NCI-H345 (cell line): ENCODE results near the gene HOXB1.
"Not testable (repeated sequence)": the region's sequence is repeated elsewhere in the genome, so short reads cannot be mapped to it uniquely, and the experiment has no call there.

Source experiments
- DNase-seq: peaks from one replicate; lab custom pipeline; 2025; lab: John Stamatoyannopoulos, UW

The HOXB1 gene

GRCh38 chr17:48519427-48519826, 11.4 kb downstream of the HOXB1 start:
- no peak for DNase-seq

- no peak for DNase-seq
Observed at GRCh38 chr17:48517478-48517877, 13.3 kb downstream of the HOXB1 start.

- no peak for DNase-seq
Observed at GRCh38 chr17:48515925-48516900, 14.6 kb downstream of the HOXB1 start.

GRCh38 chr17:48514477-48514876, 16.3 kb downstream of the HOXB1 start:
- DNase-seq = no peak

- DNase-seq = no peak
Observed at GRCh38 chr17:48513666-48514455, 16.9 kb downstream of the HOXB1 start.

GRCh38 chr17:48513097-48513496, 17.7 kb downstream of the HOXB1 start:
- DNase-seq = no peak

- peak; percentile 32 for DNase-seq
Observed at GRCh38 chr17:48510761-48511604, 19.8 kb downstream of the HOXB1 start.

GRCh38 chr17:48510381-48510760, 20.4 kb downstream of the HOXB1 start:
- DNase-seq = no peak

- DNase-seq = not testable (repeated sequence)
Observed at GRCh38 chr17:48509708-48510107, 21.1 kb downstream of the HOXB1 start.

- peak; percentile 39 for DNase-seq
Observed at GRCh38 chr17:48506246-48506645, 24.6 kb downstream of the HOXB1 start.

- DNase-seq = peak; percentile 97
Observed at GRCh38 chr17:48505788-48506187, 25.0 kb downstream of the HOXB1 start.

- no peak for DNase-seq
Observed at GRCh38 chr17:48504953-48505352, 25.9 kb downstream of the HOXB1 start.

GRCh38 chr17:48503747-48504146, 27.1 kb downstream of the HOXB1 start:
- DNase-seq = peak; percentile 29

GRCh38 chr17:48502901-48503300, 27.9 kb downstream of the HOXB1 start:
- DNase-seq = no peak

GRCh38 chr17:48502312-48502711, 28.5 kb downstream of the HOXB1 start:
- DNase-seq = no peak

GRCh38 chr17:48500435-48501426, 30.1 kb downstream of the HOXB1 start:
- DNase-seq = peak; percentile 22

- no peak for DNase-seq
Observed at GRCh38 chr17:48499735-48500434, 30.9 kb downstream of the HOXB1 start.

- DNase-seq = peak; percentile 20
Observed at GRCh38 chr17:48499248-48499647, 31.6 kb downstream of the HOXB1 start.

- DNase-seq = peak; percentile 82
Observed at GRCh38 chr17:48498164-48498850, 32.5 kb downstream of the HOXB1 start.
